GM12878 (cell line): ENCODE measurements around the gene GPRC5C. TPM values are rescaled to one million over a fixed set of nuclear protein-coding genes. Genes with fewer than 3 reads are reported as not detected.

ENCODE experiments used
- BMI1 ChIP-seq: fragments of 450-650 bp; IDR thresholded peaks from 2 replicates; pipeline ENCODE4 v1.6.1; 2016; ENCODE audit warnings: mild to moderate bottlenecking, moderate library complexity, borderline replicate concordance
- CHD1 ChIP-seq: IDR thresholded peaks from 2 replicates; pipeline ENCODE4 v1.6.1; 2012; ENCODE audit warnings: low read depth, low read length, improper control_type of control experiment
- ESRRA ChIP-seq: IDR thresholded peaks from 2 replicates; pipeline ENCODE4 v1.6.1; 2012; ENCODE audit warnings: mild to moderate bottlenecking, low read length, improper control_type of control experiment
- FOXK2 ChIP-seq: fragments of 450-650 bp; IDR thresholded peaks from 2 replicates; pipeline ENCODE4 v1.6.1; 2017; ENCODE audit warnings: mild to moderate bottlenecking, moderate library complexity
- MEF2A ChIP-seq: IDR thresholded peaks from 2 replicates; pipeline ENCODE4 v1.6.1; 2011; ENCODE audit warnings: low read depth, mild to moderate bottlenecking, low read length, moderate library complexity; ENCODE audit not compliant: insufficient read depth
- MYB ChIP-seq: fragments of 150-350 bp; IDR thresholded peaks from 2 replicates; pipeline ENCODE4 v1.6.1; 2014; ENCODE audit warnings: mild to moderate bottlenecking, low read depth, low read length, borderline replicate concordance
- NR2C1 ChIP-seq: fragments of 450-650 bp; IDR thresholded peaks from 2 replicates; pipeline ENCODE4 v1.6.1; 2017; ENCODE audit warnings: antibody characterized with exemption, mild to moderate bottlenecking, moderate library complexity
- NR2F1 ChIP-seq: fragments of 450-650 bp; conservative IDR thresholded peaks from 2 replicates; pipeline ENCODE4 v1.6.1; 2017; ENCODE audit warnings: mild to moderate bottlenecking
- RCOR1 ChIP-seq: conservative IDR thresholded peaks from 2 replicates; pipeline ENCODE4 v1.6.1; 2012; ENCODE audit warnings: low read depth, low read length, improper control_type of control experiment
- RFX5 ChIP-seq: IDR thresholded peaks from 2 replicates; pipeline ENCODE4 v1.6.1; 2011; ENCODE audit warnings: low read depth, low read length, improper control_type of control experiment
- SMAD5 ChIP-seq: IDR thresholded peaks from 2 replicates; pipeline ENCODE4 v1.6.1; 2016; ENCODE audit warnings: antibody characterized with exemption, low read depth
- TCF7 ChIP-seq: IDR thresholded peaks from 2 replicates; pipeline ENCODE4 v1.6.1; 2014; ENCODE audit warnings: antibody characterized with exemption, borderline replicate concordance
- WRNIP1 ChIP-seq: IDR thresholded peaks from 2 replicates; pipeline ENCODE4 v1.6.1; 2011; ENCODE audit warnings: low read depth, low read length, improper control_type of control experiment, borderline replicate concordance
- polyA plus RNA-seq, 11 experiments: library from polyadenylated mRNA; depleted of rRNA in 4 of 11; unstranded in 6 of 11; stranded (reverse) in 5 of 11; fragments of >200 nt; fragmentation: Nextera tagmentation in 4 of 11; fragmentation: Illumina TruSeq in 1 of 11; extraction: Ambion mirVana in 4 of 11; extraction: Trizol in 1 of 11; gene quantifications; 1 replicate in 1 of 11; 2 replicates in 10 of 11; pipeline versions ENCODE4 v1.2.1 to v1.2.3, GENCODE V29; 2011 to 2016; ENCODE audit warnings: inconsistent platforms in 2 of 11, missing spikeins in 2 of 11, low read depth in 1 of 11
- total RNA-seq, 4 experiments: library from RNA; depleted of rRNA in 3 of 4; stranded (reverse); fragments of >200 nt in 3 of 4; fragmentation: Illumina TruSeq in 1 of 4; extraction: Trizol in 1 of 4; gene quantifications; 2 replicates each; pipeline versions ENCODE4 v1.2.1 to v1.2.3, GENCODE V29; 2013 to 2021
- TF ChIP-seq, protein P1 (sequence below): IDR thresholded peaks from 2 replicates; pipeline ENCODE4 v1.6.1; 2012; ENCODE audit warnings: improper control_type of control experiment, low read depth, low read length; ENCODE audit not compliant: insufficient replicate concordance
- TF ChIP-seq, protein P2 (sequence below): fragments of 450-650 bp; IDR thresholded peaks from 2 replicates; pipeline ENCODE4 v1.6.1; 2014; ENCODE audit warnings: mild to moderate bottlenecking
- TF ChIP-seq, protein P3 (sequence below): fragments of 450-650 bp; IDR thresholded peaks from 2 replicates; pipeline ENCODE4 v1.6.1; 2016; ENCODE audit warnings: mild to moderate bottlenecking
- TF ChIP-seq, protein P4 (sequence below): fragments of 450-650 bp; IDR thresholded peaks from 2 replicates; pipeline ENCODE4 v1.6.1; 2017; ENCODE audit warnings: mild to moderate bottlenecking
- TF ChIP-seq, protein P5 (sequence below): IDR thresholded peaks from 2 replicates; pipeline ENCODE4 v1.6.1; 2011; ENCODE audit warnings: low read depth, mild to moderate bottlenecking, low read length, moderate library complexity, borderline replicate concordance; ENCODE audit errors: extremely low read depth

Gene GPRC5C
- total and polyA plus RNA-seq, 10 of the 15 experiments (the other 5 are each of a cell fraction or from before 2014, with no cell fraction given): 0.04 to 1.3 (median 0.36) TPM; not detected in 2

DNA sequence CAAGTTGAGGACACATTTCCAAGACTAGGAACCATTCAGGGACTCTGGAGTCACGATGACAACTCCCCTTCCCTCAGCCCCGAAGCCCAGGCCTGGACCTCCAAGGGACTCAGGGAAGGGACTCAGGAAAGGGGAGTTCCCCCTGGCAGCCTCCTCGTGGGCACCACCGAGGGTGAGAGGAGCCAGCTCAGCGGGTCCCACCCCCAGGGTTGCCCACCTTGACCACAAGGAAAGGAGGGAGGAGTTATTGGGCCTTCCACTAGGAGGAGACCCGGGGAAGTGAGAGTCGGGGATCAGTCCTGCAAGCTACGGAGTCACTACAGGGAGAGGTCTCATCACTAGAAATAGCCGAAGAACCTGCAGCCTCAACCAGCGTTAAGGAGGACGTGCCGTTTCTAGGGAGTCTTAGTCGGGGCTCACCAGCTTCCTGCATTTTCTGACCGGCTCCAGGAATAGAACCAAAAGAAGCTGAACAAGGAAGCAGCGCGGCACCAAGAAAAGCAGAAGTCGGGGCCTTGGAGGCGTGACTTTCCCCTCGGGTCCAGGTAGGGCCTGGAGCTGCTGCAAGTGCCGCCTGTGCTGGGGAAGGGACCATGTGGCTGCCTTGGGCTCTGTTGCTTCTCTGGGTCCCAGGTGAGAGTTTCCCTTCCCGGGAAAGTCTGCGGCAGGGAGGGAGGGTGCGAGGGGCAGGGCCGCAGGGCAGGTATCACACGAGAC lies 34.4 kb downstream of the GPRC5C start, which contains the start of gene CD300A (continued):
- TF ChIP-seq, protein P1, sequence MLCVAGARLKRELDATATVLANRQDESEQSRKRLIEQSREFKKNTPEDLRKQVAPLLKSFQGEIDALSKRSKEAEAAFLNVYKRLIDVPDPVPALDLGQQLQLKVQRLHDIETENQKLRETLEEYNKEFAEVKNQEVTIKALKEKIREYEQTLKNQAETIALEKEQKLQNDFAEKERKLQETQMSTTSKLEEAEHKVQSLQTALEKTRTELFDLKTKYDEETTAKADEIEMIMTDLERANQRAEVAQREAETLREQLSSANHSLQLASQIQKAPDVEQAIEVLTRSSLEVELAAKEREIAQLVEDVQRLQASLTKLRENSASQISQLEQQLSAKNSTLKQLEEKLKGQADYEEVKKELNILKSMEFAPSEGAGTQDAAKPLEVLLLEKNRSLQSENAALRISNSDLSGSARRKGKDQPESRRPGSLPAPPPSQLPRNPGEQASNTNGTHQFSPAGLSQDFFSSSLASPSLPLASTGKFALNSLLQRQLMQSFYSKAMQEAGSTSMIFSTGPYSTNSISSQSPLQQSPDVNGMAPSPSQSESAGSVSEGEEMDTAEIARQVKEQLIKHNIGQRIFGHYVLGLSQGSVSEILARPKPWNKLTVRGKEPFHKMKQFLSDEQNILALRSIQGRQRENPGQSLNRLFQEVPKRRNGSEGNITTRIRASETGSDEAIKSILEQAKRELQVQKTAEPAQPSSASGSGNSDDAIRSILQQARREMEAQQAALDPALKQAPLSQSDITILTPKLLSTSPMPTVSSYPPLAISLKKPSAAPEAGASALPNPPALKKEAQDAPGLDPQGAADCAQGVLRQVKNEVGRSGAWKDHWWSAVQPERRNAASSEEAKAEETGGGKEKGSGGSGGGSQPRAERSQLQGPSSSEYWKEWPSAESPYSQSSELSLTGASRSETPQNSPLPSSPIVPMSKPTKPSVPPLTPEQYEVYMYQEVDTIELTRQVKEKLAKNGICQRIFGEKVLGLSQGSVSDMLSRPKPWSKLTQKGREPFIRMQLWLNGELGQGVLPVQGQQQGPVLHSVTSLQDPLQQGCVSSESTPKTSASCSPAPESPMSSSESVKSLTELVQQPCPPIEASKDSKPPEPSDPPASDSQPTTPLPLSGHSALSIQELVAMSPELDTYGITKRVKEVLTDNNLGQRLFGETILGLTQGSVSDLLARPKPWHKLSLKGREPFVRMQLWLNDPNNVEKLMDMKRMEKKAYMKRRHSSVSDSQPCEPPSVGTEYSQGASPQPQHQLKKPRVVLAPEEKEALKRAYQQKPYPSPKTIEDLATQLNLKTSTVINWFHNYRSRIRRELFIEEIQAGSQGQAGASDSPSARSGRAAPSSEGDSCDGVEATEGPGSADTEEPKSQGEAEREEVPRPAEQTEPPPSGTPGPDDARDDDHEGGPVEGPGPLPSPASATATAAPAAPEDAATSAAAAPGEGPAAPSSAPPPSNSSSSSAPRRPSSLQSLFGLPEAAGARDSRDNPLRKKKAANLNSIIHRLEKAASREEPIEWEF: no peak
- TF ChIP-seq, protein P2, sequence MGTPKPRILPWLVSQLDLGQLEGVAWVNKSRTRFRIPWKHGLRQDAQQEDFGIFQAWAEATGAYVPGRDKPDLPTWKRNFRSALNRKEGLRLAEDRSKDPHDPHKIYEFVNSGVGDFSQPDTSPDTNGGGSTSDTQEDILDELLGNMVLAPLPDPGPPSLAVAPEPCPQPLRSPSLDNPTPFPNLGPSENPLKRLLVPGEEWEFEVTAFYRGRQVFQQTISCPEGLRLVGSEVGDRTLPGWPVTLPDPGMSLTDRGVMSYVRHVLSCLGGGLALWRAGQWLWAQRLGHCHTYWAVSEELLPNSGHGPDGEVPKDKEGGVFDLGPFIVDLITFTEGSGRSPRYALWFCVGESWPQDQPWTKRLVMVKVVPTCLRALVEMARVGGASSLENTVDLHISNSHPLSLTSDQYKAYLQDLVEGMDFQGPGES: no peak
- TF ChIP-seq, protein P3, sequence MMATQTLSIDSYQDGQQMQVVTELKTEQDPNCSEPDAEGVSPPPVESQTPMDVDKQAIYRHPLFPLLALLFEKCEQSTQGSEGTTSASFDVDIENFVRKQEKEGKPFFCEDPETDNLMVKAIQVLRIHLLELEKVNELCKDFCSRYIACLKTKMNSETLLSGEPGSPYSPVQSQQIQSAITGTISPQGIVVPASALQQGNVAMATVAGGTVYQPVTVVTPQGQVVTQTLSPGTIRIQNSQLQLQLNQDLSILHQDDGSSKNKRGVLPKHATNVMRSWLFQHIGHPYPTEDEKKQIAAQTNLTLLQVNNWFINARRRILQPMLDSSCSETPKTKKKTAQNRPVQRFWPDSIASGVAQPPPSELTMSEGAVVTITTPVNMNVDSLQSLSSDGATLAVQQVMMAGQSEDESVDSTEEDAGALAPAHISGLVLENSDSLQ: no peak
- TF ChIP-seq MYB (no peak), NR2C1 (no peak), FOXK2 (no peak), NR2F1 (0 out of 2 replicates have a peak, but pooled peaks have one; percentile 28), RFX5 (no peak), RCOR1 (no peak), TCF7 (no peak), CHD1 (no peak), ESRRA (no peak), SMAD5 (no peak), BMI1 (no peak), WRNIP1 (no peak), MEF2A (no peak)
- TF ChIP-seq, protein P4, sequence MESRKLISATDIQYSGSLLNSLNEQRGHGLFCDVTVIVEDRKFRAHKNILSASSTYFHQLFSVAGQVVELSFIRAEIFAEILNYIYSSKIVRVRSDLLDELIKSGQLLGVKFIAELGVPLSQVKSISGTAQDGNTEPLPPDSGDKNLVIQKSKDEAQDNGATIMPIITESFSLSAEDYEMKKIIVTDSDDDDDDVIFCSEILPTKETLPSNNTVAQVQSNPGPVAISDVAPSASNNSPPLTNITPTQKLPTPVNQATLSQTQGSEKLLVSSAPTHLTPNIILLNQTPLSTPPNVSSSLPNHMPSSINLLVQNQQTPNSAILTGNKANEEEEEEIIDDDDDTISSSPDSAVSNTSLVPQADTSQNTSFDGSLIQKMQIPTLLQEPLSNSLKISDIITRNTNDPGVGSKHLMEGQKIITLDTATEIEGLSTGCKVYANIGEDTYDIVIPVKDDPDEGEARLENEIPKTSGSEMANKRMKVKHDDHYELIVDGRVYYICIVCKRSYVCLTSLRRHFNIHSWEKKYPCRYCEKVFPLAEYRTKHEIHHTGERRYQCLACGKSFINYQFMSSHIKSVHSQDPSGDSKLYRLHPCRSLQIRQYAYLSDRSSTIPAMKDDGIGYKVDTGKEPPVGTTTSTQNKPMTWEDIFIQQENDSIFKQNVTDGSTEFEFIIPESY: no peak
- TF ChIP-seq, protein P5, sequence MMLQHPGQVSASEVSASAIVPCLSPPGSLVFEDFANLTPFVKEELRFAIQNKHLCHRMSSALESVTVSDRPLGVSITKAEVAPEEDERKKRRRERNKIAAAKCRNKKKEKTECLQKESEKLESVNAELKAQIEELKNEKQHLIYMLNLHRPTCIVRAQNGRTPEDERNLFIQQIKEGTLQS: no peak
